GM10266 (cell line): ENCODE results near the gene LSM4.

Experiments used
- DNase-seq: peaks from one replicate; pipeline ENCODE4 v3.0.0; 2012; ENCODE audit errors: extremely low spot score
- TF ChIP-seq, protein P1 (sequence below): IDR thresholded peaks from 2 replicates; pipeline ENCODE4 v1.5.1; 2012; ENCODE audit warnings: mild to moderate bottlenecking, low read depth; ENCODE audit not compliant: control insufficient read depth, insufficient read depth; ENCODE audit errors: missing control alignments

The LSM4 gene

DNA sequence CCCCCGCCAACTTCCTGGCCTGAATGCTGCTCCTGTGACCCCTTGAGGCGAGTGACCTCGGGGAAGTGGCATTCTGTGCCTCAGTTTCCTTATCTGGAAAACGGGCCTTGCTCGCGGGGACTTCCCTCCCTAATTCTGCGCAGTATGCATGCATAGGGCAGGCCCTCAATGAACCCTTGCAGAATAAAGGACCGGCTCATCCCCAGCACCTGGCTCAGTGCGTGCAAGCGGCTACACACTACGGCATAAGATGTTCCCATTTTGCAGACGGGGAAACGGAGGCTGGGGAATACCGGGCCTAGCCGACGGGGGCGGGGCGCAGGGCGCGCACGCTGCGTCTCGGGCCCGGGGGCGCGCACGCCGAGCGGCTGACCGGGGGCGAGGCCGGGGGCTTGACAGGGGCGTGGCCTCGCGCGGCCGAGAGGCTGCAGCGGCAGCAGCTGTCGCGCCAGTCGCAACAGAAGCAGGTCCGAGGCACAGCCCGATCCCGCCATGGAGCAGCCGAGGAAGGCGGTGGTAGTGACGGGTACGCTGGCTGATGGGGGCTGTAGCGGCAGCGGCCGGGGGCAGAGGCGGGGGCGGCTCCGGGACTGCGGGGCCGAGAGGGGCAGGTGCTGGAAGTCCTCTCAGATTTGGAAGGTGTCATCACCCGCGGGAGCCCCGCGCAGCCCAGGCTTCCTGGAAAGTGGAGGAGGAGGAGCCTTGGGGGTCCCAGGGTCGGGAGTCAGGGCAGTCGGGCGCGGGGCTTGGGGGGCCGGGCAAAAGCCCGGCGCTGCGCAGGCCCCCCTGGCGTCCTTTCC is 17.5 kb upstream of the LSM4 start, which contains the start of gene PGPEP1:
TSS of gene PGPEP1 (plus strand) at position 409 of the 800 bp plus-strand sequence. CDS start at position 493, 84 bp downstream.
- TF ChIP-seq, protein P1, sequence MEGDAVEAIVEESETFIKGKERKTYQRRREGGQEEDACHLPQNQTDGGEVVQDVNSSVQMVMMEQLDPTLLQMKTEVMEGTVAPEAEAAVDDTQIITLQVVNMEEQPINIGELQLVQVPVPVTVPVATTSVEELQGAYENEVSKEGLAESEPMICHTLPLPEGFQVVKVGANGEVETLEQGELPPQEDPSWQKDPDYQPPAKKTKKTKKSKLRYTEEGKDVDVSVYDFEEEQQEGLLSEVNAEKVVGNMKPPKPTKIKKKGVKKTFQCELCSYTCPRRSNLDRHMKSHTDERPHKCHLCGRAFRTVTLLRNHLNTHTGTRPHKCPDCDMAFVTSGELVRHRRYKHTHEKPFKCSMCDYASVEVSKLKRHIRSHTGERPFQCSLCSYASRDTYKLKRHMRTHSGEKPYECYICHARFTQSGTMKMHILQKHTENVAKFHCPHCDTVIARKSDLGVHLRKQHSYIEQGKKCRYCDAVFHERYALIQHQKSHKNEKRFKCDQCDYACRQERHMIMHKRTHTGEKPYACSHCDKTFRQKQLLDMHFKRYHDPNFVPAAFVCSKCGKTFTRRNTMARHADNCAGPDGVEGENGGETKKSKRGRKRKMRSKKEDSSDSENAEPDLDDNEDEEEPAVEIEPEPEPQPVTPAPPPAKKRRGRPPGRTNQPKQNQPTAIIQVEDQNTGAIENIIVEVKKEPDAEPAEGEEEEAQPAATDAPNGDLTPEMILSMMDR = peak; percentile 1
- peak; percentile 90 for DNase-seq

DNA sequence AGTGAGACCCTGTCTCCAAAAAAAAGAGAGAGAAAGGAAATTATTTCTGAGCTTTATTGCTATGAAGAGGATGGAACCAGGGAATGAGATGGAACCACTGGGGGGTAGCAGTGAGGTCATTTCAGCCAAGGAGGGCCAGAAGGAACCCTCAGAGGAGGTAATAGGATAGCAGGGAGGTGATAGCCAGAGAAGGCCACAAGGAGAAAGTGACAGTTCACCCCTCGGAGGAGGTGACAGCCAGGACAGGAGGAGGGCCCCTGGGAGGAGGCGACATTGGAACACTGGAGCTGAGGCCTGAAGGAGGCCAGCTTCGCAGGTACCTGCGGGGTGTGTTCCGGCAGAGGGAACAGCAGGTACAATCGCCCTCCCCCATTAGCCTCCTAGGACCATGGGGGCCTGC is 16.8 kb upstream of the LSM4 start:
- DNase-seq = peak; percentile 47
- TF ChIP-seq, protein P1 = peak; percentile 37

- TF ChIP-seq, protein P1 = no peak
- no peak for DNase-seq
Observed at GRCh38 chr19:18338541-18338940, 15.7 kb upstream of the LSM4 start.

- DNase-seq = no peak
- TF ChIP-seq, protein P1 = no peak
Observed at GRCh38 chr19:18336121-18336520, 13.2 kb upstream of the LSM4 start.

DNA sequence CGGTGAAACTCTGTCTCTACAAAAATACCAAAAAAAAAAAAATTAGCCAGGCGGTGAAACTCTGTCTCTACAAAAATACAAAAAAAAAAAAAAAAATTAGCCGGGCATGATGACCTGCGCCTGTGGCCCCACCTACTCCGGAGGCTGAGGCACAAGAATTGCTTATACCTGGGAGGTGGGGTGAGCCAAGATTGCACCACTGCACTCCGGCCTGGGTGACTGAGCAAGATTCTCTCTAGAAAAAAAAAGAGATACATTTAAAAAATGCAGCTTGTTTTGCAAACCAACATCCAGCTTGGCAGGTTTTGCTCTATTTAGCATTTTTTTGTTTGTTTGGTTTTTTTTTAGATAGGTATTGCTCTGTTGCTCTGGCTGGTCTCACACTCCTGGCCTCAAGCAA is 10.8 kb upstream of the LSM4 start:
- DNase-seq = no peak
- TF ChIP-seq, protein P1 = no peak

DNA sequence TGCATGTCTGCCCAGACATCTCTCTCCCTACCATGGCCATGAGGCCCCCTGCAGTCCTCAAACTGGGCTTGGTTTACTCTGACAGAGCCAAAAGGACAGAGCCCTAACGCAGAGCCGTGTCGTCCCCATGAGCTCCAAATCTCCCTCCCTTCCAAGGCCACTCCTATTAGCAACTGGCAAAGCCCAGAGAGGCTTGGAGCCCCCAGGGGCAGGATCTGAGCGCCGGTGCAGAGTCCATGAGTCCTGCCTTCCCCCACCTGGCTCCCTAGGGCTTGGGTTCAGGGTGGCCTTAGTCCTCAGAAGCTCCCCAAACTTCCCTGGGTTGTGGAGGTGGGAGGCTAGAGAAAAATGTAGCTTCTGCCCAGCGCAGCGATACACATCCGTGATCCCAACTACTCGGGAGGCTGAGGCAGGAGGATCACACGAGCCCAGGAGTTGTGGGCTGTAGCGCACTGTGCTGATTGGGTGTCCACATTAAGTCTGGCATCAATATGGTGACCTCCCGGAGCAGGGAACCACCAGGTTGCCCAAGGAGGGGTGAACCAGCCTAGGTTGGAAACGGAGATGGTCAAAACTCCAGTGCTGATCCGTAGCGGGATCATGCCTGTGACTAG is 10.1 kb upstream of the LSM4 start:
- DNase-seq = no peak
- TF ChIP-seq, protein P1 = no peak

- TF ChIP-seq, protein P1 = no peak
- DNase-seq = no peak
Observed at GRCh38 chr19:18330868-18331267, 8.0 kb upstream of the LSM4 start.
